Measurements from ENCODE around the gene IFI30. TPM values are rescaled to one million over a fixed set of nuclear protein-coding genes. Genes with fewer than 3 reads are reported as not detected.

Gene IFI30
- total RNA-seq, 1 experiment from 2014 or later: not detected

GRCh38 chr19:18197306-18197705 lies 23.7 kb downstream of the IFI30 start:
- no TSS peak for BruUV-seq (replicated peaks)
- Histone ChIP-seq H3K36me3 (ENCODE audit: insufficient read depth, low read length, poor library complexity, severe bottlenecking) (peaks cover 14% of the 10 kb centered on the region), H3K4me1 (ENCODE audit: insufficient read depth, low read length, poor library complexity, severe bottlenecking) (peaks cover 10% of the 10 kb centered on the region), H3K27me3 (replicated peaks; ENCODE audit: insufficient read depth, low read depth, low read length, poor library complexity) (no peaks in the 10 kb centered on the region), H3K4me3 (ENCODE audit: low read depth, low read length, poor library complexity, severe bottlenecking) (no peak overlapping the region), H3K9me3 (ENCODE audit: low read depth, low read length, poor library complexity, severe bottlenecking) (no peaks in the 10 kb centered on the region), H3K27ac (ENCODE audit: low read depth, low read length, poor library complexity, severe bottlenecking) (no peak overlapping the region)
- intact Hi-C loops (cut with micrococcal nuclease; ENCODE audit: unreplicated experiment): no loop called here
- no peak for TF ChIP-seq CTCF (conservative IDR thresholded peaks at IDR 0.05; ENCODE audit: low read depth, low read length)
- TF ChIP-seq EZH2 (IDR thresholded peaks at IDR 0.05; ENCODE audit: borderline replicate concordance, low read depth, low read length, poor library complexity, severe bottlenecking): no peak
- POLR2A ChIA-PET (ENCODE audit: low non-redundant PET): no interaction called here
- DNase-seq (ENCODE audit: low spot score): no peak
- CTCF ChIA-PET: no interaction called here

- peaks cover 14% of the 10 kb centered on the region for H3K36me3 ChIP-seq (ENCODE audit: insufficient read depth, low read length, poor library complexity, severe bottlenecking)
- peaks cover 11% of the 10 kb centered on the region for H3K4me1 ChIP-seq (ENCODE audit: insufficient read depth, low read length, poor library complexity, severe bottlenecking)
- no peak overlapping the region for H3K4me3 ChIP-seq (ENCODE audit: low read depth, low read length, poor library complexity, severe bottlenecking)
- no TSS peak for BruUV-seq (replicated peaks)
- ChIA-PET POLR2A (ENCODE audit: low non-redundant PET) (interaction anchor here (0.6 kb wide), 1 partner anchor 82 kb away, joined by 9 read pairs; no protein-coding TSS in a partner anchor), CTCF (no interaction called here)
- H3K27ac ChIP-seq (ENCODE audit: low read depth, low read length, poor library complexity, severe bottlenecking): no peak overlapping the region
- no peaks in the 10 kb centered on the region for H3K27me3 ChIP-seq (replicated peaks; ENCODE audit: insufficient read depth, low read depth, low read length, poor library complexity)
- H3K9me3 ChIP-seq (ENCODE audit: low read depth, low read length, poor library complexity, severe bottlenecking): no peaks in the 10 kb centered on the region
- intact Hi-C loops (cut with micrococcal nuclease; ENCODE audit: unreplicated experiment): no loop called here
- DNase-seq (ENCODE audit: low spot score): no peak
- TF ChIP-seq CTCF (conservative IDR thresholded peaks at IDR 0.05; ENCODE audit: low read depth, low read length) (no peak), EZH2 (IDR thresholded peaks at IDR 0.05; ENCODE audit: borderline replicate concordance, low read depth, low read length, poor library complexity, severe bottlenecking) (no peak)
Measured at GRCh38 chr19:18197941-18198340, 24.3 kb downstream of the IFI30 start.

GRCh38 chr19:18198374-18198773 lies 24.8 kb downstream of the IFI30 start:
- TF ChIP-seq EZH2 (IDR thresholded peaks at IDR 0.05; ENCODE audit: borderline replicate concordance, low read depth, low read length, poor library complexity, severe bottlenecking) (no peak), CTCF (conservative IDR thresholded peaks at IDR 0.05; ENCODE audit: low read depth, low read length) (no peak)
- CTCF ChIA-PET: no interaction called here
- no peak for DNase-seq (ENCODE audit: low spot score)
- intact Hi-C loops (cut with micrococcal nuclease; ENCODE audit: unreplicated experiment): no loop called here
- no peak overlapping the region for H3K4me3 ChIP-seq (ENCODE audit: low read depth, low read length, poor library complexity, severe bottlenecking)
- BruUV-seq (replicated peaks): no TSS peak
- no peaks in the 10 kb centered on the region for H3K27me3 ChIP-seq (replicated peaks; ENCODE audit: insufficient read depth, low read depth, low read length, poor library complexity)
- H3K27ac ChIP-seq (ENCODE audit: low read depth, low read length, poor library complexity, severe bottlenecking): no peak overlapping the region
- H3K4me1 ChIP-seq (ENCODE audit: insufficient read depth, low read length, poor library complexity, severe bottlenecking): peaks cover 15% of the 10 kb centered on the region
- POLR2A ChIA-PET (ENCODE audit: low non-redundant PET): interaction anchor here (0.6 kb wide), 1 partner anchor 81 kb away, joined by 9 read pairs; no protein-coding TSS in a partner anchor
- no peaks in the 10 kb centered on the region for H3K9me3 ChIP-seq (ENCODE audit: low read depth, low read length, poor library complexity, severe bottlenecking)
- H3K36me3 ChIP-seq (ENCODE audit: insufficient read depth, low read length, poor library complexity, severe bottlenecking): peaks cover 14% of the 10 kb centered on the region
